KMS-11 (cell line): Measurements from ENCODE around the gene AGAP1.

ENCODE experiments used
- H2AFZ ChIP-seq: fragments of 200-600 bp; sonication (generic); 2 replicates; pipeline ENCODE4 v1.6.1; 2016; ENCODE audit warnings: antibody characterized with exemption, mixed run types, low read depth
- H3K27ac ChIP-seq: fragments of 200-600 bp; sonication (generic); 2 replicates; pipeline ENCODE4 v1.6.1; 2016; ENCODE audit warnings: mild to moderate bottlenecking, mixed run types
- H3K27me3 ChIP-seq: fragments of 200-600 bp; sonication (generic); 2 replicates; pipeline ENCODE4 v1.6.1; 2017; ENCODE audit warnings: mild to moderate bottlenecking, low read depth, mixed run types, moderate library complexity; ENCODE audit not compliant: insufficient read depth
- H3K36me3 ChIP-seq: fragments of 200-600 bp; sonication (generic); 2 replicates; pipeline ENCODE4 v1.6.1; 2017; ENCODE audit warnings: mild to moderate bottlenecking, mixed run types; ENCODE audit not compliant: insufficient read depth
- H3K4me1 ChIP-seq: fragments of 200-600 bp; sonication (generic); 2 replicates; pipeline ENCODE4 v1.6.1; 2016; ENCODE audit warnings: mild to moderate bottlenecking, low read depth, mixed run types; ENCODE audit not compliant: poor library complexity, severe bottlenecking
- H3K4me2 ChIP-seq: fragments of 200-600 bp; sonication (generic); 2 replicates; pipeline ENCODE4 v1.7.0; 2016; ENCODE audit warnings: mild to moderate bottlenecking, mixed run types
- H3K4me3 ChIP-seq: fragments of 200-600 bp; sonication (generic); IDR thresholded peaks from 2 replicates; pipeline ENCODE4 v1.6.1; 2017; ENCODE audit warnings: low read depth, low read length, mixed read lengths; ENCODE audit not compliant: insufficient read depth
- H3K79me2 ChIP-seq: fragments of 200-600 bp; sonication (generic); 2 replicates; pipeline ENCODE4 v1.6.1; 2016; ENCODE audit warnings: low read depth, mixed run types; ENCODE audit not compliant: insufficient read depth
- H3K9ac ChIP-seq: fragments of 200-600 bp; sonication (generic); 2 replicates; pipeline ENCODE4 v1.6.1; 2016; ENCODE audit warnings: mild to moderate bottlenecking, mixed run types
- H4K20me1 ChIP-seq: fragments of 200-600 bp; sonication (generic); 2 replicates; pipeline ENCODE4 v1.6.1; 2016; ENCODE audit warnings: mild to moderate bottlenecking, mixed run types; ENCODE audit not compliant: insufficient read depth
- CTCF ChIP-seq: fragments of 200-600 bp; sonication (generic); conservative IDR thresholded peaks from 2 replicates; pipeline ENCODE4 v1.6.1; 2017; ENCODE audit warnings: low read depth, mild to moderate bottlenecking, antibody characterized with exemption, low read length, moderate library complexity, mixed read lengths

AGAP1 gene

GRCh38 chr2:236047886-236048540 lies 554.2 kb downstream of the AGAP1 start:
- H3K4me3 ChIP-seq = no peak overlapping the region
- H3K79me2 ChIP-seq = no peaks in the 10 kb centered on the region
- no peak overlapping the region for H3K4me2 ChIP-seq
- H3K4me1 ChIP-seq = peaks cover 22% of the 10 kb centered on the region
- H3K27me3 ChIP-seq = no peaks in the 10 kb centered on the region; the same call in 1 of the 2 replicates
- H4K20me1 ChIP-seq = no peaks in the 10 kb centered on the region
- no peak overlapping the region for H3K27ac ChIP-seq
- H3K9ac ChIP-seq = no peak overlapping the region
- H3K36me3 ChIP-seq = no peaks in the 10 kb centered on the region
- no peak overlapping the region for H2AFZ ChIP-seq
- TF ChIP-seq CTCF = no peak

DNA sequence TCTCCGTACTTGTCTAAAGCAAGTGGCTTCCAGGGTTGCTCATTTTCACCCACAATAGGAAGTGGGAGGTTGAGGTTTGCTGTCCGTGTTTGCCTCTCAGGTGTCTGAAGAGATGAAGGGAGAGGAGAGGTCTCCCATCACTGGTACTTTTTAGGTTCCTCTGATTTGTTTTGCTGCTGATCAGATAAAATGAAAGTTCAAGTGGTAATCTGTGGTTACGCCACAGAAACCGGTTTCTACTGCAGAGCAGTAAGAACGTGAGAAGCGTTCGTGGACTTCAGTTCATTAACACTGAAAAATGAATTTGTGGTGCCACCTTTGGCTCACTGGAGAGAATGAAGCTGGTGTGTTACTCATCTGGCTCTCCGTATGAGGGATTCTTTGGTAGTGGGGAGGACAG lies 556.1 kb downstream of the AGAP1 start:
- H3K79me2 ChIP-seq = no peaks in the 10 kb centered on the region

GRCh38 chr2:236051351-236051750 lies 557.5 kb downstream of the AGAP1 start:
- H3K9ac ChIP-seq = no peak overlapping the region
- peaks cover 22% of the 10 kb centered on the region for H3K4me1 ChIP-seq
- H3K4me3 ChIP-seq = no peak overlapping the region
- no peak overlapping the region for H3K27ac ChIP-seq
- H3K79me2 ChIP-seq = no peaks in the 10 kb centered on the region
- no peak for TF ChIP-seq CTCF
- no peak overlapping the region for H2AFZ ChIP-seq
- no peaks in the 10 kb centered on the region; the same call in 1 of the 2 replicates for H3K27me3 ChIP-seq
- H3K36me3 ChIP-seq = no peaks in the 10 kb centered on the region
- no peak overlapping the region for H3K4me2 ChIP-seq
- H4K20me1 ChIP-seq = no peaks in the 10 kb centered on the region

More for the DNA sequence above, 556.1 kb downstream of the AGAP1 start:
- 0 out of 2 replicates have a peak, but pooled peaks have one; percentile 9 for TF ChIP-seq CTCF
- no peaks in the 10 kb centered on the region; the same call in 1 of the 2 replicates for H3K27me3 ChIP-seq
- H3K4me1 ChIP-seq = peaks cover 22% of the 10 kb centered on the region
- no peak overlapping the region for H2AFZ ChIP-seq
- no peak overlapping the region for H3K9ac ChIP-seq
- no peak overlapping the region for H3K27ac ChIP-seq
- H4K20me1 ChIP-seq = no peaks in the 10 kb centered on the region
- H3K4me3 ChIP-seq = no peak overlapping the region
- peak overlapping the region; percentile 19; the same call in 1 of the 2 replicates for H3K4me2 ChIP-seq
- H3K36me3 ChIP-seq = no peaks in the 10 kb centered on the region

GRCh38 chr2:236051806-236052205 lies 558.0 kb downstream of the AGAP1 start:
- Histone ChIP-seq H3K9ac (no peak overlapping the region), H3K36me3 (no peaks in the 10 kb centered on the region), H3K4me2 (no peak overlapping the region), H4K20me1 (no peaks in the 10 kb centered on the region), H3K79me2 (no peaks in the 10 kb centered on the region), H3K4me1 (peaks cover 22% of the 10 kb centered on the region), H3K4me3 (no peak overlapping the region), H2AFZ (no peak overlapping the region), H3K27me3 (no peaks in the 10 kb centered on the region), H3K27ac (no peak overlapping the region)
- no peak for TF ChIP-seq CTCF
